Measurements from ENCODE around the gene MIER2. TPM values are rescaled to one million over a fixed set of nuclear protein-coding genes. Genes with fewer than 3 reads are reported as not detected.

Gene MIER2
- total RNA-seq, 1 donor from 2014 or later: 43.5 TPM

DNA sequence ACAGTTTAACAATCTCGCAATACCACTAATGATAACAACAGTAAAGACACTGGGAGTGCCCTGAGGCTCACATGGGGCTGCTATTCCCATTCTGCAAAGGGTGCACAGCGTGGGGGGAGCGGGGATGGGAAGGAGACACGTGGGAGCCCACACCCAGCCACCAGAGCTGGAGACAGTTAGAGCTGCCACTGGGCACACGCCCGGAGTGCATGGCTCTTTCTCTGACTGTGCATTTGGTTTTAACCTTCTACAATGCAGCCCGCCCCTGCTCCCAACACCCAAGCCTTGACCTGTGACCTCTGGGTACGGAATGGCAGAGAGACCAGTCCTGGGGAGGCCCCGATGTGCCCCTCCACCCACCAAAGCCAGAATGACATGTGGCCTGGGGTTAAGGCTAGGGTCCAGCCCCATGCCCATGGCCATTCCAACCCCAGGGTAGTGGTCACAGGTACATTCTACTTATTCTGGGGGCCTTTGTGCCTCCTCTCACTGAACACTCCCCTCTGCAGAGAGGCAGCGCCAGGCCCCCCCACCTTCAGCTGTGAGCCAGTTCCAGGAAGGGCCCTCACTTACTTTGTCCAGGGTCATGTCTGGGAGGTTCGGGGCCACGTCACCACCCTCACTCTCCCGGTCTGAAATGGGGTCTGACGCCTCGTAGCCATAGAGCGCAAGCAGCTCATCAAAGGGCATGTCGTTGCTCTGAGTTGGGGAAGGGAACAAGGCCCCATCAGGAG, 17.1 kb downstream of the MIER2 start:
- Mint-ChIP-seq H3K27ac (ENCODE audit: unreplicated experiment) (no peak overlapping the region), H3K4me1 (ENCODE audit: low read depth, unreplicated experiment) (no peaks in the 10 kb centered on the region), H3K27me3 (ENCODE audit: low read depth, unreplicated experiment) (no peaks in the 10 kb centered on the region), H3K36me3 (ENCODE audit: low read depth, unreplicated experiment) (peaks cover 34% of the 10 kb centered on the region), H3K9me3 (ENCODE audit: unreplicated experiment) (peaks cover 8% of the 10 kb centered on the region), H3K4me3 (ENCODE audit: unreplicated experiment) (no peak overlapping the region)
- H3K4me3 ChIP-seq (ENCODE audit: insufficient read depth, low read depth, low read length): no peak overlapping the region
- peaks cover 13% of the 10 kb centered on the region for H3K9me3 ChIP-seq (ENCODE audit: insufficient read depth, low read depth, low read length)
- peaks cover 80% of the 10 kb centered on the region for H3K79me2 ChIP-seq (ENCODE audit: insufficient read depth, low read length)
- peaks cover 34% of the 10 kb centered on the region for H3K36me3 ChIP-seq (ENCODE audit: insufficient read depth, low read length)
- H2AFZ ChIP-seq (ENCODE audit: low read depth, low read length): no peak overlapping the region
- peaks cover 69% of the 10 kb centered on the region for H4K20me1 ChIP-seq (ENCODE audit: insufficient read depth, low read length)
- no peak overlapping the region for H3K9ac ChIP-seq (ENCODE audit: low read length)
- TF ChIP-seq, protein P1, sequence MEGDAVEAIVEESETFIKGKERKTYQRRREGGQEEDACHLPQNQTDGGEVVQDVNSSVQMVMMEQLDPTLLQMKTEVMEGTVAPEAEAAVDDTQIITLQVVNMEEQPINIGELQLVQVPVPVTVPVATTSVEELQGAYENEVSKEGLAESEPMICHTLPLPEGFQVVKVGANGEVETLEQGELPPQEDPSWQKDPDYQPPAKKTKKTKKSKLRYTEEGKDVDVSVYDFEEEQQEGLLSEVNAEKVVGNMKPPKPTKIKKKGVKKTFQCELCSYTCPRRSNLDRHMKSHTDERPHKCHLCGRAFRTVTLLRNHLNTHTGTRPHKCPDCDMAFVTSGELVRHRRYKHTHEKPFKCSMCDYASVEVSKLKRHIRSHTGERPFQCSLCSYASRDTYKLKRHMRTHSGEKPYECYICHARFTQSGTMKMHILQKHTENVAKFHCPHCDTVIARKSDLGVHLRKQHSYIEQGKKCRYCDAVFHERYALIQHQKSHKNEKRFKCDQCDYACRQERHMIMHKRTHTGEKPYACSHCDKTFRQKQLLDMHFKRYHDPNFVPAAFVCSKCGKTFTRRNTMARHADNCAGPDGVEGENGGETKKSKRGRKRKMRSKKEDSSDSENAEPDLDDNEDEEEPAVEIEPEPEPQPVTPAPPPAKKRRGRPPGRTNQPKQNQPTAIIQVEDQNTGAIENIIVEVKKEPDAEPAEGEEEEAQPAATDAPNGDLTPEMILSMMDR (IDR thresholded peaks at IDR 0.05; ENCODE audit: insufficient read depth, low read depth, low read length): no peak
- no peak for TF ChIP-seq EZH2 (IDR thresholded peaks at IDR 0.05; ENCODE audit: insufficient read depth, low read length)
- FAIRE-seq (no peak), DNase-seq (ENCODE audit: low read depth) (no peak)
- H3K4me2 ChIP-seq (ENCODE audit: low read length): no peak overlapping the region
- H3K27me3 ChIP-seq (ENCODE audit: insufficient read depth, low read length): no peaks in the 10 kb centered on the region
- no peak overlapping the region for H3K27ac ChIP-seq (ENCODE audit: low read depth, low read length)
- H3K4me1 ChIP-seq (ENCODE audit: insufficient read depth, low read length): no peaks in the 10 kb centered on the region

- no peaks in the 10 kb centered on the region for H3K4me1 Mint-ChIP-seq (ENCODE audit: low read depth, unreplicated experiment)
- H3K36me3 Mint-ChIP-seq (ENCODE audit: low read depth, unreplicated experiment): peaks cover 34% of the 10 kb centered on the region
- no peak overlapping the region for H3K4me2 ChIP-seq (ENCODE audit: low read length)
- no peak overlapping the region for H3K27ac ChIP-seq (ENCODE audit: low read depth, low read length)
- DNase-seq (ENCODE audit: low read depth): no peak
- H3K9me3 ChIP-seq (ENCODE audit: insufficient read depth, low read depth, low read length): peaks cover 13% of the 10 kb centered on the region
- H3K4me3 ChIP-seq (ENCODE audit: insufficient read depth, low read depth, low read length): no peak overlapping the region
- H3K4me3 Mint-ChIP-seq (ENCODE audit: unreplicated experiment): no peak overlapping the region
- TF ChIP-seq, protein P1 (IDR thresholded peaks at IDR 0.05; ENCODE audit: insufficient read depth, low read depth, low read length): no peak
- no peak for TF ChIP-seq EZH2 (IDR thresholded peaks at IDR 0.05; ENCODE audit: insufficient read depth, low read length)
- peaks cover 73% of the 10 kb centered on the region for H4K20me1 ChIP-seq (ENCODE audit: insufficient read depth, low read length)
- no peak overlapping the region for H2AFZ ChIP-seq (ENCODE audit: low read depth, low read length)
- no peaks in the 10 kb centered on the region for H3K27me3 ChIP-seq (ENCODE audit: insufficient read depth, low read length)
- no peak for FAIRE-seq
- H3K9ac ChIP-seq (ENCODE audit: low read length): no peak overlapping the region
- peaks cover 8% of the 10 kb centered on the region for H3K9me3 Mint-ChIP-seq (ENCODE audit: unreplicated experiment)
- H3K27ac Mint-ChIP-seq (ENCODE audit: unreplicated experiment): no peak overlapping the region
- H3K27me3 Mint-ChIP-seq (ENCODE audit: low read depth, unreplicated experiment): no peaks in the 10 kb centered on the region
- peaks cover 34% of the 10 kb centered on the region for H3K36me3 ChIP-seq (ENCODE audit: insufficient read depth, low read length)
- H3K4me1 ChIP-seq (ENCODE audit: insufficient read depth, low read length): no peaks in the 10 kb centered on the region
- H3K79me2 ChIP-seq (ENCODE audit: insufficient read depth, low read length): peaks cover 84% of the 10 kb centered on the region
These were observed 17.7 kb downstream of the MIER2 start for GRCh38 chr19:326871-327270.

DNA sequence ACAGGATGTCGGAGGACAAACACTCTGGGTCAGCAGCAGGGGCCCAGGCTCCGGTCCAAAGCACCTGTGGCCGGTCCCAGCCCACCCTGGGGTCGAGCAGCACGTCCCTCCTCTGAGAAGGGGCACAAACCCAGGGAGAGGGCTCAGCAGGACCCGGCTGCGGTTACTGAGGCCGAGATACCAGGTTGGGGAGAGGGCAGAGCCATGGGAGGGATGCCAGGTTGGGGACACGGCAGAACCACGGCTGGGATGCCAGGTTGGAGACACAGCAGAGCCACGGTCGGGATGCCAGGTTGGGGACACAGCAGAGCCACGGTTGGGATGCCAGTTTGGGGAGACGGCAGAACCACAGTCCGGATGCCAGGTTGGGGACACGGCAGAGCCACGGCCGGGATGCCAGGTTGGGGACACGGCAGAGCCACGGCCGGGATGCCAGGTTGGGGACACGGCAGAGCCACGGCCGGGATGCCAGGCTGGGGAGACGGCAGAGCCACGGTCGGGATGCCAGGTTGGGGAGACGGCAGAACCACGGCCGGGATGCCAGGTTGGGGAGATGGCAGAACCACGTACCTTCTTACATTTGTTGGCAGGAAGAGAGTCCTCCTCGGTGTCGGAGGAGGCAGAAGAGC, 18.5 kb downstream of the MIER2 start:
- no peak overlapping the region for H3K27ac Mint-ChIP-seq (ENCODE audit: unreplicated experiment)
- H4K20me1 ChIP-seq (ENCODE audit: insufficient read depth, low read length): peaks cover 72% of the 10 kb centered on the region
- DNase-seq (ENCODE audit: low read depth): no peak
- no peak overlapping the region for H3K4me3 Mint-ChIP-seq (ENCODE audit: unreplicated experiment)
- H3K79me2 ChIP-seq (ENCODE audit: insufficient read depth, low read length): peaks cover 79% of the 10 kb centered on the region
- no peak overlapping the region for H3K27ac ChIP-seq (ENCODE audit: low read depth, low read length)
- peaks cover 38% of the 10 kb centered on the region for H3K36me3 Mint-ChIP-seq (ENCODE audit: low read depth, unreplicated experiment)
- no peaks in the 10 kb centered on the region for H3K27me3 ChIP-seq (ENCODE audit: insufficient read depth, low read length)
- H3K9me3 Mint-ChIP-seq (ENCODE audit: unreplicated experiment): peaks cover 8% of the 10 kb centered on the region
- H3K4me1 ChIP-seq (ENCODE audit: insufficient read depth, low read length): no peaks in the 10 kb centered on the region
- H3K9ac ChIP-seq (ENCODE audit: low read length): no peak overlapping the region
- no peak overlapping the region for H3K4me2 ChIP-seq (ENCODE audit: low read length)
- H3K36me3 ChIP-seq (ENCODE audit: insufficient read depth, low read length): peaks cover 34% of the 10 kb centered on the region
- no peaks in the 10 kb centered on the region for H3K4me1 Mint-ChIP-seq (ENCODE audit: low read depth, unreplicated experiment)
- no peak overlapping the region for H3K4me3 ChIP-seq (ENCODE audit: insufficient read depth, low read depth, low read length)
- TF ChIP-seq EZH2 (IDR thresholded peaks at IDR 0.05; ENCODE audit: insufficient read depth, low read length): no peak
- TF ChIP-seq, protein P1 (IDR thresholded peaks at IDR 0.05; ENCODE audit: insufficient read depth, low read depth, low read length): no peak
- no peaks in the 10 kb centered on the region for H3K27me3 Mint-ChIP-seq (ENCODE audit: low read depth, unreplicated experiment)
- no peak overlapping the region for H2AFZ ChIP-seq (ENCODE audit: low read depth, low read length)
- peaks cover 13% of the 10 kb centered on the region for H3K9me3 ChIP-seq (ENCODE audit: insufficient read depth, low read depth, low read length)
- no peak for FAIRE-seq
